NCI-H510A treated with DMSO at 0.1 percent for 48 hours (cell line): ENCODE data around the gene DCAF12.

Experiments
- DNase-seq: peaks from one replicate; lab custom pipeline; 2025; lab: John Stamatoyannopoulos, UW

The DCAF12 gene

DNA sequence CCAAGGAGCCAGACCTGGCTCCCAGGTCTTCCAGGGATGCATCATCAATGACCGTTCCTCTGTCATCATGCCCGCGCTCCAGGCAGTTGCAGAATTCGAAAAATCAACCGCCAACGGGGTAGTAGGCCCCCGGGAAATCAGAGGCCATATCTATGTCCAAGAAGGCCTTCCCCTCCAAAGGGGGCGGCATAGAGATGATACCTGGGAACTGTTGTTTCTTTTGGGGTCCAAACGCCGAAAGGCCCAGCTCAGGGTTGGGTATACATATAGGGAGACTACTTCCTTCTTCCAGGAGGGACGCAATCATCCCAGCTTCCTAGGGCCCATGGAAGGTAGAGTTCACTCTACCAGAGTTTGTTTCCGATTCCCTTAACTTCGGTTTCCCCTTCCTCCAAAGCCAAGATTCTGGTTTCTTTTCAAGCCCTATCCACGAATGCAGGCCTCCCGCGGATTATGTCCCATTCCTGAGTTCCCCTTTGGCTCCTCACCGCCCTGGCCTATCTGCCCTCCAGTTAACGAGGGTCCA lies 754 bp downstream of the DCAF12 start:
- DNase-seq: no peak

DNA sequence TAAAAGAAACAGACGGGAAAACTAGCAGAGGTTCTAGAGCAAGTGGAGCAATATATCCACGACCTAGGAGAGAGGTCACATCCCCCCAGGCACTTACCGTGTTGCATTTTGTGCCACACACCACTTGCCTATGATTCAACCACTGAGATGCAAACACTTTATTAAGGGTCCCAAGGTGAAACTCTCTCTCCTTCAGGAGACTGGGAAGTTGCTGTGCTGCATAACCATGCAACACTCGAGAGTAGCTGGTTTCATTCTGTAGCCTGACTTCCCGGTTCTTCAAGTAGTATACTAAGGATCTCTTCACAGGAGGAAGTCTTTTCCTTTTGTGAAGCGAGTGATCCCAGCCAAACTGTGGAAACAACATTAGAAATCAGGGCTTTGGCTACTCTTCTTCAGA lies 1.6 kb downstream of the DCAF12 start:
- DNase-seq: no peak

GRCh38 chr9:34124099-34124498 lies 2.4 kb downstream of the DCAF12 start:
- no peak for DNase-seq

DNA sequence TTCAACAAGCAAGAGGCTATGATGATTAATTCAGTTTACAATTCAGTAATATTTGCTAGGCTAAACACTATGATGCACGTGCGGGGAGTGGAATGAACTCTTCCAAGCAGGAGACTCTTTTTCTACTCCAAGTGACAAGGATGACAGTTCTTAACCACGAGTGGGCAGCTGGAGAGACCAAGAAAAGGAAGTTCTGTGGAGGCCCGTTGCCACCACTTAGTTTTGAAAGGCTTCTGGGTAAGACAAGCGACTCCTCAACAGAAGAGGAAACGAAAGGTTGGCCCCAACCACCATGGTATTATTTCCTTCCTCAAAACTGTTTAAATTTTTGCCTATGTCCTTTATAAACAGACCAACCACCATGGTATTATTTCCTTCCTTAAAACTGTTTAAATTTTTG lies 2.8 kb downstream of the DCAF12 start:
- DNase-seq: no peak

DNA sequence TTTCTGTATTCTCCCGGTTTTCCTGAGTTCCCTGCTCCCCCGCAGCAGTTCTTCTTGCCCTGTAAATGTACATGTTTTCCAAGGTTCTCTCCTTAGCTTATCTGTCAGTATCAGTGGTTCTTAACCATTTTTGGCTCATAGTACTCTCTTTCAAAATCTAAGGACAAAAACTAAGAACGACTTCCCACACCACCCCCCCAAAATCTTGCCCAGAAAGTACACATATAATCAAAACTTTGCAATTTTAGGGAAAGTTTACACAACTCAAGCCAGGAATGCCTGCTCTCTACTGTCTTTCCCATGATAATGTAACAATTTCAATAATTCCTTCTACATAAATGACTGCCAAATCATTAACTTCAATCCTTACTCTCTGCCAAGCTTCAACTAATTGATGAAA lies 4.5 kb downstream of the DCAF12 start:
- DNase-seq: no peak

GRCh38 chr9:34119713-34120112 lies 6.8 kb downstream of the DCAF12 start:
- DNase-seq: no peak

GRCh38 chr9:34114436-34114835 lies 12.1 kb downstream of the DCAF12 start:
- no peak for DNase-seq

- DNase-seq: no peak
Measured at GRCh38 chr9:34106110-34106509, 20.4 kb downstream of the DCAF12 start.

GRCh38 chr9:34102796-34103195 lies 23.7 kb downstream of the DCAF12 start:
- DNase-seq: no peak

DNA sequence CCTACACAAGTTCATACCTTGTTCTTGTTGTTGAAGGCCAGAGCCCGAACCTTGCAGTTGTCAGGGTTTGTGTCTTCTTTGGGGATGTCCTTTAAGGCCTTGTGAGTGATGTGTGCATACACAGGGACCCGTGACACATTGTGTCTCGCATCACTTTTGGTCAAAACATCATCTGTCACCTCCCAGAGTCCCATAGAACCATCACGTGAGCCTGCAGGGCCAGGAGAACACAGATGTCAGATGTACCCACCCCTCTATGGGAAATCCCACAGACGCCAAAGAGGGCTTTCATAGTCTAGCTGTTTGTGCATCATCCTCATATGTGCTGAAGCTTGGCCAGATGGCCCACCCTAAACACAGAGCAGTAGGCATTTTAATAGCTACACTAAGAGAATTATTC lies 28.2 kb downstream of the DCAF12 start:
- no peak for DNase-seq

DNA sequence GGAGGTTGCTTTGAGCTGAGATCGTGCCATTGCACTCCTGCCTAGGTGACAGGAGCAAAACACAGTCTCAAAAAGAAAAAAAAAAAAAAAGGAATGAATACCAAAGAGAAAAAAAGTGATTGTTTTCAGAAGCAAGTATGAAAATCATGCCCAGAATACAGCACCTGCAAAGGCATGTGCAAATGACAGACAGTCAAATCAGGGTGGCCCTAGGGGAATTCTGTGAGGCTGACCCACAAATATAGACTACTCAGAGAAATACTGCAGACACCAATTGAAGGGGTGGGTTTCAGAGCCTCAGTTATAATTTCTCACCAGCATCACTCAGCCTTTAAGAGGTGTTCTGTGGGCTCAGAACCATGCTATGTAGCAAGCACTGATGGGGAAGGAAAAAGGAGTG lies 28.6 kb downstream of the DCAF12 start:
- no peak for DNase-seq

DNA sequence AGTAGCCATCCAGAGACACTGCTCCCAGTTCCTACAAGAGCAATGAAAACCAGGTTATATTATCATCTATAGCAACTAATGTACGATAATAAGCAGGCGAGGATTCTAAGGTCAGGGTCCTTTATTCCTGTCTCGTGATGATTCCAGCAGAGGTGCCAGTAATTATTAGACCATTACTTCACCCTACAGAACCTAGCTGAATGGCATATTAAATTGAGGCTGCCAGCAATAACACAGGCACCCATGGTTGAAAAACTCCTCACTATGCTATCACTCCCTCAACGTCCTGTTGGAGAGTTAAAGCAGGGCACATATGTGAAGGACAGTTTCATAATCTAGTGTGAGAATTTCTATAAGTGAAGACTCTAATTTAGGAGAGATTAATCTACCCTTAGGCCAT lies 29.7 kb downstream of the DCAF12 start:
- DNase-seq: no peak

- no peak for DNase-seq
Measured at GRCh38 chr9:34093578-34093977, 32.9 kb downstream of the DCAF12 start.

DNA sequence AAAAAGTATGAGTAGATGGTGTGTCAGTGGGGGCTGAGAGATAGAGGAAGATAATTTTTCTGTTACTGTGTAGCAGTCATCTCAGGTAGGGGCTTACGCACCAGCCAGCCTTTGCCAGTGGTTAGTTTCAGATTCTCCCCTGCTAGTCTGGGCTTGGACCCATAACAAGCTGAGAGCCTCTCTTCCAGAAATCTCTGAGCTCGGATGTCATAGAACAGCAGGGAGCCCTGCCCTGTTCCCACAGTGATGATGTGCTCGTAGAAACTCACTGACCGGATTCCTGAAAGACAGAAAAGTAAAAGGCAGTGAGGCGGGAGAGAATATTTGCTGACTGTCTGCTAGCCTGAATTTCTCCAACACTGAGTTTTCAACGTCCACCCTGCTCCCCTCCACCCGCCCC lies 37.2 kb downstream of the DCAF12 start:
- DNase-seq: no peak

GRCh38 chr9:34087370-34087769 lies 39.1 kb downstream of the DCAF12 start:
- no peak for DNase-seq

- DNase-seq: no peak
Measured at GRCh38 chr9:34086864-34087263, 39.6 kb downstream of the DCAF12 start.

GRCh38 chr9:34085581-34086500 lies 40.7 kb downstream of the DCAF12 start:
- DNase-seq: no peak

- no peak for DNase-seq
Measured at GRCh38 chr9:34084562-34084961, 41.9 kb downstream of the DCAF12 start.

DNA sequence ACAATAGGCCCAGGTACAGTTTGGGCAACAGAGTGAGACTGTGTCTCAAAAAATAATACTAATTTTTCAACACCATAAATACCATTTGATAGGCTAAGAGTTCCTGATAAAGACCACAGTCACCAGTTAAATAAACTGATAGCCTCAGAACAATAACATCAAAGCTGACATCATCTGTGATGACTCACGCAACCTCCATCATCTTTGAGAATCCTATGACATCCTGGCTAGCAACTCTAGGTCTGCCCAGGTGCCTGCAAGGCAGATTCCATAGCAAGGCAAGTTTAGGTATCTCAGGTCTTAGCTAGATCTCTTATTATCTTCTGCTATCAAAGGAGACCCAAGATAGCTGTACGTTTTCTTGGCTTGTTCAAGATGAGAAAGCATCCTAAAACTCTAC lies 47.3 kb downstream of the DCAF12 start:
- no peak for DNase-seq

DNA sequence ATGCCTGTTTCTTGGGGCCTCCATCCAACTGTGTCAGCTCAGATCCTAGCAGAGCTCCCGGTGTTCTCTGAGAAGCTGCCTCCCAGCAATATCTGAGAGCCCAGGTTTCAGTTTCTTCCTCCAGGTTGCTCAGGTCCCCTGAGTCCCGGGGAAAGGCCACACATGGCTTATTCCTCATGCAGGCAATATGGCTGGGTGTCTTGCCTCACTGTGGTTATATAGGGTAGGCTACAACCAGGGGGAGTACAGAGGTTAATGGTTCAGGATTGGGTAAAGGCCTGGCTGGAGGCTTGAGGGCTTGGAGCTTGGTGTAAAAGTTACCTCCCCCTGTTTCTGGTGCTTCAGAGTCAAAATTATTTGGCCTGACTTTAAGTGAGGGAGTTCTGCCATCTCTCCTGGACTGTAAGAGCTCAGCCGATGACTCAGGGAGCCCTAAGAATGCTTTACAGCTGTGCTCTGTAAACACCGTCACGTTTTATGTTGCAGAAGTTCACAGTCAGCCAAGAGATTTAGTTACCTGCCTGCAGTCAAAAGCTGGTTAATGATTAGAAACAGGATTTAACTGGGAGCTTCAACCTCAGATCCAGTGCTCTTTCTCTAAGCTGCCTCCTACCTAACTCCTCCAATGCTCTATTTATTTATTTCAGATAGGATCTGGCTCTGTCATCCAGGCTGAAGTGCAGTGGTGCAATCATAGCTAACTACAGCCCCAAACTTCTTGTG lies 53.5 kb downstream of the DCAF12 start:
- peak; percentile 29 for DNase-seq

DNA sequence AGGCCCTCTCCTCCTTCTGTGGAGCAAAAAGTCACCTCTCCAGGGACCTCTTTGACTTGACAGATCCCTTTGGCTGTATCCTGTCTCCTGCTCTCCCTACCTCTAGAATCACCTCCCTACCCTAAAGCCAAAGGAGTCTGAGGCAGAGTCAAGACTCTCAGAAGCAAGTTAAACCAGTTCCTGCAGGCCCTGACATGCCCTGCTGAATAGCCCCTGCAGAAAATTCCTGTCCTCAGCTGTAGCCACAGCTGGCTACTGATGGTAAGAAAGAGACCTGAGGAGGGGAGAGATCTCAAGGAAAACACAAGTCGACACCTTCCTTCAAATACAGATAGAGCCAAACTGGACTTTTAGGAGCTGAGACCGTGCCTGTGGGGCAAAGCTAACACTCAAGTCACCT lies 54.1 kb downstream of the DCAF12 start:
- DNase-seq: peak; percentile 29

DNA sequence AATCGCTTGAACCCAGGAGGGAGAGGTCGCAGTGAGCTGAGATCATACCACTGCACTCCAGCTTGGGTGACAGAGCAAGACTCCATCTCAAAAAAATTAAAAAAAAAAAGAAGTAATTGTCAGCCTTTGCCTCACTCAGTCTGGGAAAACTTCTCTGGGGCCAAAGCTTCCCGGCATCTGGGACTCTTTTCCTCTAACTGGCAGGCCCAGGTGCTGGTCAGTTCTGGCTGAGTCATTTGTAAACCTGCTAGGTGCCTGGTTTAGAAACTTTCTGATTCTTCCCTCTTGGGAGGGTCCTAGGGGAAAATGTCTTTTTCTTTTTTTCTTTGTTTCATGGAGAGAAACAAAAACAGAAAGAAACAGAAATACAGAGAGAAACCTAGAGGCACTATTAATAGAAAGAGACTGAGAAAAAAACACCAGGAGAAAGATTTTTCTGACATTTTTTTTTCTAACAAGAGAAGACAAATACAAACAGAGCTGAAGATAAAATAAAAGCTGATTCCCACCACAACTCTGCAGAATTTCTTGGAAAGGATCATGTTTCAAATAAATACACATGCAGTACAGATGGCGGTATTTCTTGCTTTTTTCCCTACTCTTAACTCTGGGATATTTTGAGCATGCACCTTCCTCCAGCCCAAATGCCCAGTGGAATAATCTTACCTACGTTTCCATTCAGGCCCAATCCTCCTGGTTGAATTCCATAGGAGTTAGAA lies 55.7 kb downstream of the DCAF12 start:
- DNase-seq: no peak

DNA sequence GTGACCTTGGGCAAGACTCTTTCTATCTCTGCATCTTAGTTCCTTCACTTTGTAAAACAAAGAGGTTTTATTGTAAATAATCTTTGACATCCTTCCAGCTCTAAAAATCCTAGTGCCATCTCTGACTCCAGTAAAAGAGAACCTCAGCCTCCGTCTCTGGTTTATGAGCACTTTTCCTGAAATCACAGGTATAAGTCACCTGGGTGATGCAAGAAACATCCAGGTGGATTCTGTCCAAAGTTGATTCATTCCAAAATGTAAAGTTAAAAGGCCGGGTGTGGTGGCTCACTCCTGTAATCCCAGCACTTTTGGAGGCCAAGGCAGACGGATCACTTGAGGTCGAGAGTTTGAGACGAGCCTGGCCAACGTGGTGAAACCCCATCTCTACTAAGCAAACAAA lies 56.7 kb downstream of the DCAF12 start:
- DNase-seq: no peak
